Stimulated activated naive CD8-positive, alpha-beta T cell treated with anti-CD3 and anti-CD28 coated beads, Interleukin-15, amount 100 ng/mL, for 72 hours (primary cell): Measurements from ENCODE around the gene RAI1.
A peak's percentile ranks its signal among the peaks of the same experiment; 100 is the strongest.
"Not testable (repeated sequence)": the region's sequence is repeated elsewhere in the genome, so short reads cannot be mapped to it uniquely, and the experiment has no call there.

Source experiments
- ATAC-seq: fragments of 150-1000 bp; cut with Tn5 transposase; 2 replicates; pipeline ENCODE4 v1.10.0; 2021; ENCODE audit warnings: mild to moderate bottlenecking, moderate library complexity
- DNase-seq, 2 donors: peaks; one replicate each; pipeline ENCODE4 v3.0.0; 2021 to 2022
- H3K27ac Mint-ChIP-seq, 2 donors: one replicate each; pipeline ENCODE4 v1.8.0; 2022; ENCODE audit warnings: mild to moderate bottlenecking in 2 of 2, mixed read lengths in 2 of 2, moderate library complexity in 2 of 2
- H3K27me3 Mint-ChIP-seq: one replicate; pipeline ENCODE4 v1.8.0; 2022; ENCODE audit warnings: mixed read lengths
- H3K4me1 Mint-ChIP-seq: one replicate; pipeline ENCODE4 v1.8.0; 2022; ENCODE audit warnings: mild to moderate bottlenecking, mixed read lengths
- H3K4me3 Mint-ChIP-seq, 2 donors: one replicate each; pipeline ENCODE4 v1.8.0; 2022; ENCODE audit warnings: mild to moderate bottlenecking in 2 of 2, mixed read lengths in 2 of 2, moderate library complexity in 1 of 2
- H3K9me3 Mint-ChIP-seq, 2 donors: one replicate each; pipeline ENCODE4 v1.8.0; 2022; ENCODE audit warnings: mixed read lengths in 2 of 2

Gene RAI1

GRCh38 chr17:17671369-17672129 is 9.7 kb upstream of the RAI1 start:
- Mint-ChIP-seq H3K27ac (no peak overlapping the region), H3K4me3 (no peak overlapping the region), H3K27me3 (peaks cover 8% of the 10 kb centered on the region), H3K9me3 (no peaks in the 10 kb centered on the region), H3K4me1 (peaks cover 35% of the 10 kb centered on the region)
- ATAC-seq: no peak
- DNase-seq: no peak

GRCh38 chr17:17672453-17673368 is 8.5 kb upstream of the RAI1 start:
- peak overlapping the region in 1 of 2 donors; percentile 45 for H3K27ac Mint-ChIP-seq
- no peaks in the 10 kb centered on the region for H3K9me3 Mint-ChIP-seq

DNA sequence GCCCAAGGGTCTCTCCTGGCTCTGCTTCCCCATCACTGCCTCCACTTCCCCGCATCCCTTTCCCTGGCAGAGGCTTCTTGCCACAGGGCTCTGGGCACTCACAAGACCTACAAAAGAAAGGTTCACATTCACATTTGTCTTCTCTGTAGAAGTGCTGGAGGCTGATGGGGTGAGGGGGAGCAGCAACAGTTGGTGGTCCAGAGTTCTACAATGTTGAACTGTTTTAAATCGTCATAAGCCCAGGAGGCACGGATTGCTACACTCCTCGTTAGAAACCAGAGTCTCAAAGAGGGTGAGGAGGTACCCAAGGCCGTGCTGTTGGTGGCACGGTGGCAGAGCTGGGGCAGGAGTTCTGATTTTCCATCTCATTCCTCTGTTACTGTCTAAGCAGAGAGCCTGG is 5.8 kb upstream of the RAI1 start:
- Mint-ChIP-seq H3K9me3 (no peaks in the 10 kb centered on the region), H3K4me1 (peaks cover 40% of the 10 kb centered on the region), H3K27me3 (no peaks in the 10 kb centered on the region), H3K27ac (no peak overlapping the region), H3K4me3 (no peak overlapping the region)
- no peak for ATAC-seq
- DNase-seq: no peak

More at GRCh38 chr17:17672453-17673368, 8.5 kb upstream of the RAI1 start:
- H3K4me1 Mint-ChIP-seq: peaks cover 46% of the 10 kb centered on the region
- no peak overlapping the region for H3K4me3 Mint-ChIP-seq
- H3K27me3 Mint-ChIP-seq: no peaks in the 10 kb centered on the region
- no peak for DNase-seq
- ATAC-seq: no peak

DNA sequence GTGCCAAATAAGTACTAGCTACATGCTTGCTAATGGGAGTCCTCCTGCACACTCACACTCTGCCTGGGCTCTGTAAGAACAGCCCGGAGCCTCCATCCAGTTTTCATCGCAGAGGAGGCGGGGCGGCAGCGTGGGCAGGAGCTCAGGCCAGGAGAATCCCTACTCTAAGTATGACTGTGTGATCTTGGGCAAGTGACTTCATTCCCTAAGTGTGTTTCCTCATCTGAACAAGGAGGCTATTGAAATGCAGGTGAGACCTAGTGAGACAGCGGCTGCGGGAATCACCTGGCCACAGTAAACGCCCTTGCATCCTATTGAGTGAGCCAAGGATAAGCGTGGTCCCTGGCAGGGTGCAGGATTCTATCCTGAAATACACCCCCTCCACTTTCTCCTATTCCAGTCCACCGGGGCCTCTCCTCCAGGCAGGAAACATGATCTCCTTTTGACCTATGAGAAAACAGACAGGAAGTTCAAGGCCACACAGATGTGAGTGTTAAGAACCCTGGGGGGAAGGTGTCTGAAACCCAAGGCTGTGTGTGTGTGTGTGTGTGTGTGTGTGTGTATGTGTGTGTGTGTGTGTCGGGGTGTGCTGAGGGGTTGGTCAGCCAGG is 5.2 kb upstream of the RAI1 start:
- Mint-ChIP-seq H3K4me1 (peaks cover 45% of the 10 kb centered on the region), H3K9me3 (no peaks in the 10 kb centered on the region), H3K27me3 (no peaks in the 10 kb centered on the region), H3K4me3 (peak overlapping the region; percentile 4 to 27), H3K27ac (peak overlapping the region in 1 of 2 donors; percentile 1)
- DNase-seq (peak in 1 of 2 donors; percentile 40), ATAC-seq (peak; percentile 53)

GRCh38 chr17:17676752-17677151 is 4.5 kb upstream of the RAI1 start:
- Mint-ChIP-seq H3K9me3 (no peaks in the 10 kb centered on the region), H3K27ac (no peak overlapping the region), H3K4me1 (peaks cover 40% of the 10 kb centered on the region), H3K4me3 (peak overlapping the region; percentile 40 to 48), H3K27me3 (no peaks in the 10 kb centered on the region)
- no peak for DNase-seq
- no peak for ATAC-seq

GRCh38 chr17:17677299-17678040 is 3.8 kb upstream of the RAI1 start:
- H3K27me3 Mint-ChIP-seq: no peaks in the 10 kb centered on the region
- peaks cover 37% of the 10 kb centered on the region for H3K4me1 Mint-ChIP-seq
- peak overlapping the region in 1 of 2 donors; percentile 2 for H3K27ac Mint-ChIP-seq
- DNase-seq (no peak), ATAC-seq (no peak)
- no peak overlapping the region for H3K4me3 Mint-ChIP-seq
- no peaks in the 10 kb centered on the region for H3K9me3 Mint-ChIP-seq

DNA sequence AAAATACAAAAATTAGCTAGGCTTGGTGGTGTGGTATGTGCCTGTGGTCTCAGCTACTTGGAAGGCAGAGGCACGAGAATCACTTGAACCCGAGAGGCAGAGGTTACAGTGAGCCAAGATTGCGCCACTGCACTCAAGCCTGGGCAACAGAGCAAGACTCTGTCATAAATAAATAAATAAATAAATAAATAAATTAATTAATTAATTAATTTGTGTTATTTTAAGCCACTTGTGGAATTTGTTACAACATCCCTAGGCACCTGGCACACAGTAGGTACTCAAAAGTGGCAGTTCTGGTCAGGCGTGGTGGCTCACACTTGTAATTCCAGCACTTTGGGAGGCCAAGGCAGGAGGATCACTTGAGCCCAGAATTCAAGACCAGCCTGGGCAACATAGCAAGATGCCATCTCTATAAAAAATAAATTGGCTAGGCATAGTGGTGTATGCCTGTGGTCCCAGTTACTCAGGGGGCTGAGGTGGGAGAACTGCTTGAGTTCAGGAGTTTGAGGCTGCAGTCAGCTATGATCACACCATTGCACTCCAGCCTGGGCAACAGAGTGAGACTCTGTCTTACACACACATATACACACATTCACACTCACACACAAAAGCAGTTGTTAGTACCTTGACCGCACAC is 3.1 kb upstream of the RAI1 start:
- not testable (repeated sequence) for H3K9me3 Mint-ChIP-seq, DNase-seq, ATAC-seq, H3K27me3 Mint-ChIP-seq, H3K27ac Mint-ChIP-seq, H3K4me3 Mint-ChIP-seq
- H3K4me1 Mint-ChIP-seq: peaks cover 32% of the 10 kb centered on the region

DNA sequence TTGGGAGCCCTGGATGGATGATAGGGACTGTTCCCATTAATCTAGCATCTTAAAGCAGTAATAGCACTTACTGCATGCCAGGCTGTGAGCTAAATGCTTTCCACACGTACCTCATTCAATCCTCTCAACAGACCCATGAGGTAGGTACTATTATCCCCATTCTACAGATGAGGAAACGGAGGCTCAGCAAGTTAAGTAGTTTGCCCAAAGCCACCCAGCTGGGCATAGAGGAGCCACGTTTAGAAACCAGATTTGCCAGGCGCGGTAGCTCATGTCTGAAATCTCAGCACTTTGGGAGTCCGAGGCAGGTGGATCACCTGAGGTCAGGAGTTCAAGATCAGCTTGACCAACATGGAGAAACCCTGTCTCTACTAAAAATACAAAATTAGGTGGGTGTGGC is 2.0 kb upstream of the RAI1 start:
- Mint-ChIP-seq H3K27me3 (no peaks in the 10 kb centered on the region), H3K4me1 (peaks cover 43% of the 10 kb centered on the region), H3K4me3 (no peak overlapping the region), H3K9me3 (no peaks in the 10 kb centered on the region), H3K27ac (no peak overlapping the region)
- DNase-seq: no peak
- ATAC-seq: no peak

- H3K27ac Mint-ChIP-seq: no peak overlapping the region
- no peaks in the 10 kb centered on the region for H3K27me3 Mint-ChIP-seq
- DNase-seq: no peak
- no peaks in the 10 kb centered on the region for H3K9me3 Mint-ChIP-seq
- no peak overlapping the region for H3K4me3 Mint-ChIP-seq
- no peak for ATAC-seq
- peaks cover 48% of the 10 kb centered on the region for H3K4me1 Mint-ChIP-seq
Measured at GRCh38 chr17:17679748-17680147, 1.5 kb upstream of the RAI1 start.

DNA sequence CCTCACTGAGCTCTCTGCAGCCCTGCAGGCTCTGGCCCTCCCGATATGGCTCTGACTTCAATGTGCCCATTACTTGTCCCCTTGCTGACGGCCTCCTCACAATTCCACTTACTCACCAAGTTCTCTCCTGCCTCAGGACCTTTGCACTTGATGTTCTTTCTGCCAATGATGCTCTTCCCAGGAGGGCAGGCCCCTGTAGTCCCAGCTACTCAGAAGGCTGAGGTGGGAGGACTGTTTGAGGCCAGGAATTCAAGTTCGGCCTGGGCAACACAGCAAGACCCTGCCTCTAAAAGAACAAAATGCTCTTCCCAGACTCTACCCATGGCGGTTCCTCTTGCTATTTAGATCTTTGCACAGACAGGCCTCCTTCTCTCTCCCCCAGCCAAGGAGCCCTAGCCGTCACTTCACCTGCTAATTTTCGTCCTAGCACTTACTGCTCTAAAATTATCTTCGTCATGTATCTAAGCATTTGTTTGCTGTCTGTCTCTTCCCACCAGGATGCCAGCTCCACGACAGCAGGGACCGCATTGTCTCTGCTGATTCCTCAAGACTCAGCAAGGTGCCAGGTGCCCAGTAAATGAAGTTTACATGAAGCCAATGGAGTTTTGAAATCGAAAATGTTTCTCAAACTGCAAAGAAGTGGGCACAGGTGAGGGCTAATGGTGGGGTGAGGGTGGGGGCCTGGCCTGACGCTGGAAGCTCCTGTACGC is 626 bp upstream of the RAI1 start:
- Mint-ChIP-seq H3K9me3 (no peaks in the 10 kb centered on the region), H3K27ac (peak overlapping the region in 1 of 2 donors; percentile 36), H3K27me3 (no peaks in the 10 kb centered on the region), H3K4me3 (peak overlapping the region in 1 of 2 donors; percentile 41), H3K4me1 (peaks cover 52% of the 10 kb centered on the region)
- no peak for ATAC-seq
- no peak for DNase-seq

GRCh38 chr17:17681744-17682292 is 560 bp downstream of the RAI1 start:
- Mint-ChIP-seq H3K27me3 (no peaks in the 10 kb centered on the region), H3K9me3 (no peaks in the 10 kb centered on the region), H3K4me1 (peaks cover 52% of the 10 kb centered on the region), H3K27ac (peak overlapping the region; percentile 97 to 98), H3K4me3 (peak overlapping the region; percentile 86 to 94)
- ATAC-seq (peak; percentile 64), DNase-seq (peak; percentile 65 to 70)

- Mint-ChIP-seq H3K4me1 (peaks cover 52% of the 10 kb centered on the region), H3K27me3 (no peaks in the 10 kb centered on the region), H3K9me3 (no peaks in the 10 kb centered on the region), H3K27ac (peak overlapping the region; percentile 98), H3K4me3 (peak overlapping the region; percentile 86 to 94)
- DNase-seq: peak; percentile 76 to 81
- peak; percentile 74 for ATAC-seq
Measured at GRCh38 chr17:17682293-17682736, 1.1 kb downstream of the RAI1 start.

DNA sequence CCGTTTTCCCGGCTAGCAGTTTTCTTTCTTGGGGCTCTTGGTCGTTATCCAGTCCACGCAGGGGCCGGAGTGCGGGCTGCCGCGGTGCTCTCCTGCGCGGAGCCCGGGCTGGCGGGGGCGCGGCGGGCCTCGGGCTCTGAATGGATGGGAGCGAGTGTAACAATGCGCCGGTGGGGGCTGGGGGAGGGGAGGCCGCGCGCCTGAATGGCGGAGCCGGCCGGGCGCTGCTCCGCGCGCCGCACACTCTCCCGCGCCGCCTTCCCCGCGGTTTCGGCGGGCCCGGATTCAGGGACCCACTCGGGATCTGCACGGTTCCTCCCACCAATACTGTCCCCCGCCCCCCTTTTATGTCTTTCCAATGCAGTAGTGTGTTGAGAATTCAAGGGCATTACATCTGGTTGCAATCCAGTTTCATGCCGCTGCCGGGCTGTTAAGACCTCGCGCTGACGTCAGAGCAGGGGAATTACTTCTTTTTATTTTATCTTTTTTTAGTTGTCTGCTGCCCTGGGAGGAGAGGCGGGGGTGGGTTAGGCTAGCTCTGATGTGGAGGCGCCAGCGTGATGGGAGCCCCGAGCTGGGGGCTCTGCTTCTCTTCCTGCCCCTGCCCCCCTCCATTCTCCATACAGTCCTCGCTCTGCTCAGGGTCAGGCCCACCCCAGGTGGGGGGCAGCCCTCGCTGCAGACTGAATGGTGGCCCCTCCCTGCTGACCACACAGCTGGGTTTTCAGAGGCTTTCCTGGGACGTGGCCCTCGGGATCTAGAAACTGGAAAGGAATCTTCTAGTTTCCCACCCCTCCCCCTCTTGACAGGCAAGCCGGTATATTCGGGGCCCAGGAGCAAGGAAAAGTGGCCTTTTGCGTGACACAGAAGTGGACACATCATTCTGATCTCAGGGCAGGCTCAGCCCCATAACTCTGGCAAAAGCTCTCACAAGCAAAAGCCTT is 1.8 kb downstream of the RAI1 start:
- peak overlapping the region; percentile 96 to 98 for H3K27ac Mint-ChIP-seq
- peaks cover 53% of the 10 kb centered on the region for H3K4me1 Mint-ChIP-seq
- H3K4me3 Mint-ChIP-seq: peak overlapping the region; percentile 86 to 94
- peak; percentile 70 to 71 for DNase-seq
- H3K9me3 Mint-ChIP-seq: no peaks in the 10 kb centered on the region
- ATAC-seq: peak; percentile 72
- H3K27me3 Mint-ChIP-seq: no peaks in the 10 kb centered on the region
